Measurements from ENCODE around the gene ITGAX. TPM values are rescaled to one million over a fixed set of nuclear protein-coding genes. Genes with fewer than 3 reads are reported as not detected.
"Not testable (repeated sequence)": the region's sequence is repeated elsewhere in the genome, so short reads cannot be mapped to it uniquely, and the experiment has no call there.

The ITGAX gene
- total RNA-seq, 1 experiment from 2014 or later, result not detected

DNA sequence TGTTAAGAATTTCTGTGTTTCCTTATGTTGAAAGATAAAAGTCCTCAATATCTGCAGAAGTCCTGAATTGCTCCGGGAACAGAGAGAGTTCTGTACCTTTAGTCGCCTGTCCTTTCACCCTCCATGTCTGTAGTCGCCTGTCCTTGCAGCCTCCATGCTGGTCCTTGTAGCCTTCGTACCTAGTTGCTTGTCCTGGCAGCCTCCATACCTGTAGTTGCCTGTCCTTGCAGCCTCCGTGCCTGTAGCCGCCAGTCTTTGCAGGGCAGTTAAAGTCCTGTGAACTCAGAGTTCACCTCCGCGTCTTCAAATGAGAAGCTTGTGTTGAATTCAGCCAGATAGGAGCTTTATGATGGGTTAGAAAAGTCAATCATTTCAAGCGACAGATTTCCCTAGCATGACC lies 19.5 kb upstream of the ITGAX start:
- H3K27ac Mint-ChIP-seq (ENCODE audit: unreplicated experiment), result no peak overlapping the region
- Histone ChIP-seq H3K4me1 (no peaks in the 10 kb centered on the region), H3K27me3 (replicated peaks; ENCODE audit: control insufficient read depth, insufficient read depth, low read length) (no peaks in the 10 kb centered on the region), H3K9me3 (no peaks in the 10 kb centered on the region), H3K4me3 (ENCODE audit: low read depth, low read length) (no peak overlapping the region), H3K36me3 (ENCODE audit: control insufficient read depth, insufficient read depth, low read length) (no peaks in the 10 kb centered on the region)
- no peaks in the 10 kb centered on the region for H3K36me3 Mint-ChIP-seq (ENCODE audit: insufficient read depth, unreplicated experiment)
- no peaks in the 10 kb centered on the region for H3K9me3 Mint-ChIP-seq (ENCODE audit: unreplicated experiment)
- BruUV-seq (replicated peaks), result no TSS peak
- TF ChIP-seq, protein P1, sequence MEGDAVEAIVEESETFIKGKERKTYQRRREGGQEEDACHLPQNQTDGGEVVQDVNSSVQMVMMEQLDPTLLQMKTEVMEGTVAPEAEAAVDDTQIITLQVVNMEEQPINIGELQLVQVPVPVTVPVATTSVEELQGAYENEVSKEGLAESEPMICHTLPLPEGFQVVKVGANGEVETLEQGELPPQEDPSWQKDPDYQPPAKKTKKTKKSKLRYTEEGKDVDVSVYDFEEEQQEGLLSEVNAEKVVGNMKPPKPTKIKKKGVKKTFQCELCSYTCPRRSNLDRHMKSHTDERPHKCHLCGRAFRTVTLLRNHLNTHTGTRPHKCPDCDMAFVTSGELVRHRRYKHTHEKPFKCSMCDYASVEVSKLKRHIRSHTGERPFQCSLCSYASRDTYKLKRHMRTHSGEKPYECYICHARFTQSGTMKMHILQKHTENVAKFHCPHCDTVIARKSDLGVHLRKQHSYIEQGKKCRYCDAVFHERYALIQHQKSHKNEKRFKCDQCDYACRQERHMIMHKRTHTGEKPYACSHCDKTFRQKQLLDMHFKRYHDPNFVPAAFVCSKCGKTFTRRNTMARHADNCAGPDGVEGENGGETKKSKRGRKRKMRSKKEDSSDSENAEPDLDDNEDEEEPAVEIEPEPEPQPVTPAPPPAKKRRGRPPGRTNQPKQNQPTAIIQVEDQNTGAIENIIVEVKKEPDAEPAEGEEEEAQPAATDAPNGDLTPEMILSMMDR (IDR thresholded peaks at IDR 0.05; ENCODE audit: insufficient read depth in 1 of 2, low read depth in 1 of 2, low read length in 1 of 2, severe bottlenecking in 1 of 2, unreplicated experiment in 1 of 2), result no peak
- no peak overlapping the region for H3K4me3 Mint-ChIP-seq (ENCODE audit: unreplicated experiment)
- H3K27me3 Mint-ChIP-seq (ENCODE audit: insufficient read depth, unreplicated experiment), result peaks cover 13% of the 10 kb centered on the region
- no peak for DNase-seq
- peaks cover 12% of the 10 kb centered on the region for H3K4me1 Mint-ChIP-seq (ENCODE audit: low read depth, unreplicated experiment)
- ChIA-PET CTCF (no interaction called here), POLR2A (no interaction called here)
- intact Hi-C loops (cut with micrococcal nuclease; ENCODE audit: unreplicated experiment), result no loop called here

DNA sequence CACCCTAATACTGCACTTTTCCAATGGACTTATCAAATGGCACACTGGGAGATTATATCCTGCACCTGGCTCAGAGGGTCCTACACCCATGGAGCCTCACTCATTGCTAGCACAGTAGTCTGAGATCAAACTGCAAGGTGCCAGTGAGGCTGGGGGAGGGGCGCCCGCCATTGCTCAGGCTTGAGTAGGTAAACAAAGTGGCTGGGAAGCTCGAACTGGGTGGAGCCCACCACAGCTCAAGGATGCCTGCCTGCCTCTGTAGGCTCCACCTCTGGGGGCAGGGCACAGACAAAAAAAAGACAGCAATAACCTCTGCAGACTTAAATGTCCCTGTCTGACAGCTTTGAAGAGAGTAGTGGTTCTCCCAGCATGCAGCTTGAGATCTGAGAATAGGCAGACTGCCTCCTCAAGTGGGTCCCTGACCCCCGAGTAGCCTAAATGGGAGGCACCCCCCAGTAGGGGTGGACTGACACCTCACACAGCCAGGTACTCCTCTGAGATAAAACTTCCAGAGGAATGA lies 16.8 kb upstream of the ITGAX start:
- DNase-seq; BruUV-seq (replicated peaks); H3K4me3 Mint-ChIP-seq (ENCODE audit: unreplicated experiment); H3K9me3 Mint-ChIP-seq (ENCODE audit: unreplicated experiment); CTCF ChIA-PET; intact Hi-C loops (cut with micrococcal nuclease; ENCODE audit: unreplicated experiment); H3K27ac Mint-ChIP-seq (ENCODE audit: unreplicated experiment); POLR2A ChIA-PET; H3K27me3 Mint-ChIP-seq (ENCODE audit: insufficient read depth, unreplicated experiment); H3K9me3 ChIP-seq; H3K36me3 ChIP-seq (ENCODE audit: control insufficient read depth, insufficient read depth, low read length); H3K36me3 Mint-ChIP-seq (ENCODE audit: insufficient read depth, unreplicated experiment); H3K4me1 Mint-ChIP-seq (ENCODE audit: low read depth, unreplicated experiment); H3K4me1 ChIP-seq; H3K4me3 ChIP-seq (ENCODE audit: low read depth, low read length); H3K27me3 ChIP-seq (replicated peaks; ENCODE audit: control insufficient read depth, insufficient read depth, low read length): not testable (repeated sequence)

DNA sequence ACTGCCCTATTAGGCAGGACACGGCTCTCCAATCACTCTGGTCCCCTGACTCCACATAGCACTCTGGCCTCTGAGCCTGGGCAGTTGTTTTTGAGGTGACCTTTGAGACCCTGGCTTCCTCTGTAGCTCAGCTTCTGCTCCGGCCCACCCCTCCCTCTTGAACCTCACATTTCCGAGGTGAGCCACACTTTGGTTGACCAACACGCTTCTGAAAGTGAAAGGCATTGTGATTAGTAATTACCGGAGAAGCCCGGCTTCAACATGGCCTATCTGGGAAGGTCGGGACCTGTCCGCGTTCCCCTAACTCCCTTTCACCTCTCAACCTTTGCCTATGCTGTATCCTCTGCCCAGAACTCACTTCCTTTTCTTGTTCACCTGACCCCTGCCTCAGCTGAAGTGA lies 10.3 kb upstream of the ITGAX start:
- BruUV-seq (replicated peaks), result no TSS peak
- H3K9me3 Mint-ChIP-seq (ENCODE audit: unreplicated experiment), result no peaks in the 10 kb centered on the region
- TF ChIP-seq, protein P1 (IDR thresholded peaks at IDR 0.05; ENCODE audit: insufficient read depth in 1 of 2, low read depth in 1 of 2, low read length in 1 of 2, severe bottlenecking in 1 of 2, unreplicated experiment in 1 of 2), result no peak
- Histone ChIP-seq H3K27me3 (replicated peaks; ENCODE audit: control insufficient read depth, insufficient read depth, low read length) (no peaks in the 10 kb centered on the region), H3K9me3 (no peaks in the 10 kb centered on the region), H3K4me1 (no peaks in the 10 kb centered on the region), H3K36me3 (ENCODE audit: control insufficient read depth, insufficient read depth, low read length) (no peaks in the 10 kb centered on the region), H3K4me3 (ENCODE audit: low read depth, low read length) (no peak overlapping the region)
- H3K27ac Mint-ChIP-seq (ENCODE audit: unreplicated experiment), result no peak overlapping the region
- DNase-seq, result no peak
- no peaks in the 10 kb centered on the region for H3K27me3 Mint-ChIP-seq (ENCODE audit: insufficient read depth, unreplicated experiment)
- no peaks in the 10 kb centered on the region for H3K4me1 Mint-ChIP-seq (ENCODE audit: low read depth, unreplicated experiment)
- H3K36me3 Mint-ChIP-seq (ENCODE audit: insufficient read depth, unreplicated experiment), result no peaks in the 10 kb centered on the region
- CTCF ChIA-PET, result interaction anchor here (0.7 kb wide), 1 partner anchor 342 kb away, joined by 13 read pairs; no protein-coding TSS in a partner anchor
- intact Hi-C loops (cut with micrococcal nuclease; ENCODE audit: unreplicated experiment), result no loop called here
- POLR2A ChIA-PET, result no interaction called here
- H3K4me3 Mint-ChIP-seq (ENCODE audit: unreplicated experiment), result no peak overlapping the region

DNA sequence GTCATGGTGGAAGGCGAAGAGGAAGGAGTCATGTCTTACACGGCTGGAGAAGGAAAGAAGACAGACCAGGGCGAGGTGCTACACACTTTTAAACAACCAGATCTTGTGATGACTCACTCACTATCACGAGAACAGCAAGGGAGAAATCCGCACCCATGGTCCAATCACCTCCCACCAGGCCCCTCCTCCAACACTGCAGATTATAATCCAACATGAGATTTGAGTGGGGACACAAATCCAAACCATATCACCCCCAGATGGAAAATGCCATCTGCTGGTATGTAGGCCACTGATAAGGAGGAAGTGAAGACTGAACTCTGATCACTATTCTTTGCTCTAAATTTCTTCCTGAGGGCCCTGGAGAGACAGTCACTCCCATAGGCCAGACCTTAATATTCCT lies 7.5 kb upstream of the ITGAX start:
- H3K27me3 ChIP-seq (replicated peaks; ENCODE audit: control insufficient read depth, insufficient read depth, low read length), result no peaks in the 10 kb centered on the region
- intact Hi-C loops (cut with micrococcal nuclease; ENCODE audit: unreplicated experiment), result no loop called here

More for the DNA sequence above, 7.5 kb upstream of the ITGAX start:
- TF ChIP-seq, protein P1 (IDR thresholded peaks at IDR 0.05; ENCODE audit: insufficient read depth in 1 of 2, low read depth in 1 of 2, low read length in 1 of 2, severe bottlenecking in 1 of 2, unreplicated experiment in 1 of 2), result no peak
- no peak for DNase-seq
- H3K27me3 Mint-ChIP-seq (ENCODE audit: insufficient read depth, unreplicated experiment), result peaks cover 1% of the 10 kb centered on the region
- no peaks in the 10 kb centered on the region for H3K36me3 Mint-ChIP-seq (ENCODE audit: insufficient read depth, unreplicated experiment)
- no peak overlapping the region for H3K4me3 Mint-ChIP-seq (ENCODE audit: unreplicated experiment)
- H3K9me3 Mint-ChIP-seq (ENCODE audit: unreplicated experiment), result no peaks in the 10 kb centered on the region
- ChIA-PET POLR2A (no interaction called here), CTCF (no interaction called here)
- H3K27ac Mint-ChIP-seq (ENCODE audit: unreplicated experiment), result no peak overlapping the region
- no peaks in the 10 kb centered on the region for H3K4me1 Mint-ChIP-seq (ENCODE audit: low read depth, unreplicated experiment)
- no TSS peak for BruUV-seq (replicated peaks)
- Histone ChIP-seq H3K4me1 (no peaks in the 10 kb centered on the region), H3K9me3 (no peaks in the 10 kb centered on the region), H3K36me3 (ENCODE audit: control insufficient read depth, insufficient read depth, low read length) (no peaks in the 10 kb centered on the region), H3K4me3 (ENCODE audit: low read depth, low read length) (no peak overlapping the region)
